ENCODE data around the gene IGLL5.

DNA sequence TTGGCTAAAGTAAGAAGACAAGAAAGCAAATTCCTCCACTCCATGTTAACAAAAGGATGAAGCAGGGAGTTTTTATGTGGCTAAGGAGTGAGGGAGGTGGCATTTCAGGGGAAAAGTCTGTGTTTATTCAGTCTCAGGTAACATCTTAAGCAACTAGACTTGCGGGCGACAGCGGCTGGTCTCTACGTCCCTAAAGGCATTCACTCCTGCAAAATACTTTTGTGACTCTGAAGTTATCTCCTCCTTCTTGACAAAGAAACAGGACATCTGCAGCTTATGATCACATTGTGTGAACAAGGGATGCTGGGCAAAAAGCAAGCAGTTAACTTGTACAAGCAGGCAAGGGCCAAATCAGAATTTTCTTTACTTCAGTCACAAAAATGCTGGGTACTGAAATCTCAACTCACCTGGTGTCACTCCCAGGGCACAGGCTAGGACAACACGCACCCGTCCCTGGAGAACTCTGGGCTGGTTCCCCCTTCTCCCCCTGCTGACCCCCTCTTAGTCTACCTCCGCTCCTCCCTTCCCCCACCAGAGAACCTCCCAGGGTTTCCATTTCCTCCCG is 38.3 kb downstream of the IGLL5 start:
- TF ChIP-seq EZH2 (IDR thresholded peaks at IDR 0.05; ENCODE audit: insufficient read depth, poor library complexity, severe bottlenecking) (no peak), EZH2phosphoT487 (IDR thresholded peaks at IDR 0.05; ENCODE audit: insufficient read depth, low read depth) (no peak)
